CD14-positive monocyte (primary cell): ENCODE data around the gene SIGLEC5. TPM values are rescaled to one million over a fixed set of nuclear protein-coding genes. Genes with fewer than 3 reads are reported as not detected.

Experiments used
- DNase-seq, 3 donors: peaks; one replicate each; pipeline ENCODE4 v3.0.0-alpha.2; 2011 to 2022
- H2AFZ ChIP-seq: 2 replicates; pipeline ENCODE4 v1.6.0; 2012; ENCODE audit warnings: mild to moderate bottlenecking, low read depth, low read length, inconsistent platforms; ENCODE audit not compliant: insufficient read depth, poor library complexity, severe bottlenecking
- H3K27ac ChIP-seq, 2 donors: 1 replicate in 1 of 2; 2 replicates in 1 of 2; pipeline ENCODE4 v1.5.1; 2012 to 2013; ENCODE audit warnings: low read length in 2 of 2, control low read depth in 1 of 2, inconsistent platforms in 1 of 2, low read depth in 1 of 2, mild to moderate bottlenecking in 1 of 2
- H3K27me3 ChIP-seq, 2 donors: one replicate each; pipeline versions ENCODE4 v1.6.0 to v1.6.1; 2011 to 2013; ENCODE audit warnings: low read length in 2 of 2; ENCODE audit not compliant: control insufficient read depth in 2 of 2, insufficient read depth in 2 of 2
- H3K36me3 ChIP-seq, 2 donors: replicated peaks in 1 of 2; 1 replicate in 1 of 2; 2 replicates in 1 of 2; pipeline versions ENCODE4 v1.5.1 to v1.6.1; 2012 to 2013; ENCODE audit warnings: low read length in 2 of 2, control low read depth in 1 of 2, inconsistent platforms in 1 of 2, mild to moderate bottlenecking in 1 of 2; ENCODE audit not compliant: insufficient read depth in 2 of 2, control insufficient read depth in 1 of 2
- H3K4me1 ChIP-seq, 2 donors: 1 replicate in 1 of 2; 2 replicates in 1 of 2; pipeline versions ENCODE4 v1.5.1 to v1.6.1; 2012 to 2013; ENCODE audit warnings: low read length in 2 of 2, control low read depth in 1 of 2, inconsistent platforms in 1 of 2, mild to moderate bottlenecking in 1 of 2, moderate library complexity in 1 of 2; ENCODE audit not compliant: insufficient read depth in 2 of 2, control insufficient read depth in 1 of 2
- H3K4me2 ChIP-seq: replicated peaks from 2 replicates; pipeline ENCODE3; 2012; ENCODE audit warnings: low read length, moderate library complexity, mild to moderate bottlenecking; ENCODE audit not compliant: poor library complexity, severe bottlenecking; ENCODE audit errors: extremely low read depth
- H3K4me3 ChIP-seq, 3 experiments: fragments of 200-600 bp in 1 of 3; sonication (generic) in 1 of 3; replicated peaks in 1 of 3; 1 replicate in 2 of 3; 2 replicates in 1 of 3; pipeline ENCODE4 v1.5.1; 2011 to 2013; ENCODE audit warnings: low read length in 3 of 3, mild to moderate bottlenecking in 3 of 3, control low read depth in 2 of 3, low read depth in 2 of 3, inconsistent platforms in 1 of 3, moderate library complexity in 1 of 3
- H3K79me2 ChIP-seq: 2 replicates; pipeline ENCODE4 v1.6.0; 2012; ENCODE audit warnings: mild to moderate bottlenecking, control low read depth, inconsistent platforms, low read length, moderate library complexity; ENCODE audit not compliant: insufficient read depth
- H3K9ac ChIP-seq: 2 replicates; pipeline ENCODE4 v1.6.0; 2017; ENCODE audit warnings: low read length, mild to moderate bottlenecking; ENCODE audit not compliant: insufficient read depth, poor library complexity, severe bottlenecking
- H3K9me3 ChIP-seq, 2 donors: replicated peaks in 1 of 2; 1 replicate in 1 of 2; 2 replicates in 1 of 2; pipeline versions ENCODE4 v1.5.1 to v1.6.1; 2012 to 2013; ENCODE audit warnings: low read length in 2 of 2, control low read depth in 1 of 2; ENCODE audit not compliant: control insufficient read depth in 1 of 2, insufficient read depth in 1 of 2
- H4K20me1 ChIP-seq: 2 replicates; pipeline ENCODE4 v1.6.0; 2012; ENCODE audit warnings: mild to moderate bottlenecking, low read length, control low read depth, moderate library complexity; ENCODE audit not compliant: insufficient read depth
- H3K27ac Mint-ChIP-seq, 7 donors: one replicate each; pipeline ENCODE4 v1.8.0; 2020; ENCODE audit warnings: mild to moderate bottlenecking in 7 of 7, mixed read lengths in 7 of 7, moderate library complexity in 6 of 7, inconsistent platforms in 2 of 7
- H3K27me3 Mint-ChIP-seq, 3 donors: one replicate each; pipeline ENCODE4 v1.8.0; 2021 to 2022; ENCODE audit warnings: low read depth in 3 of 3, mild to moderate bottlenecking in 3 of 3, mixed read lengths in 3 of 3, moderate library complexity in 3 of 3, inconsistent platforms in 1 of 3
- H3K36me3 Mint-ChIP-seq, 2 donors: one replicate each; pipeline ENCODE4 v1.8.0; 2020; ENCODE audit warnings: mixed read lengths in 2 of 2, inconsistent platforms in 1 of 2, mild to moderate bottlenecking in 1 of 2
- H3K4me1 Mint-ChIP-seq: one replicate; pipeline ENCODE4 v1.8.0; 2020; ENCODE audit warnings: mild to moderate bottlenecking, mixed read lengths
- H3K4me3 Mint-ChIP-seq, 2 donors: one replicate each; pipeline ENCODE4 v1.8.0; 2020; ENCODE audit warnings: mild to moderate bottlenecking in 2 of 2, mixed read lengths in 2 of 2, moderate library complexity in 1 of 2
- H3K9me3 Mint-ChIP-seq, 7 donors: one replicate each; pipeline ENCODE4 v1.8.0; 2020 to 2022; ENCODE audit warnings: mixed read lengths in 7 of 7, mild to moderate bottlenecking in 6 of 7, moderate library complexity in 6 of 7, inconsistent platforms in 2 of 7
- CTCF ChIP-seq: fragments of 200-600 bp; IDR thresholded peaks from one replicate; pipeline ENCODE4 v1.8.0; 2022; ENCODE audit warnings: antibody characterized with exemption, mild to moderate bottlenecking
- WGBS: methylation state at CpG from one replicate; pipeline ENCODE4 v1.1.5; 2013; ENCODE audit warnings: missing lambda C conversion rate; ENCODE audit not compliant: insufficient coverage; 5-methylcytosine and 5-hydroxymethylcytosine counted together
- intact Hi-C, 2 donors: fragments of 100-400 bp; cut with micrococcal nuclease; formaldehyde crosslinking; loops; one replicate each; pipeline versions ENCODE4 v1.15.0 to v1.15.1; 2023
- polyA plus RNA-seq, 3 donors: library from polyadenylated mRNA; depleted of rRNA in 1 of 3; unstranded in 2 of 3; stranded (reverse) in 1 of 3; fragments of 300-500 nt in 2 of 3; fragments of >200 nt in 1 of 3; fragmentation: Illumina TruSeq in 2 of 3; gene quantifications; 1 replicate in 2 of 3; 2 replicates in 1 of 3; pipeline ENCODE4 v1.2.3, GENCODE V29; 2012 to 2021

Gene SIGLEC5
- polyA plus RNA-seq, 3 donors: 10.2 to 12.6 TPM; not detected in 1

- no peak overlapping the region for H3K4me3 ChIP-seq
- peaks cover 0 to 3% (median 0%) of the 10 kb centered on the region in 7 donors for H3K9me3 Mint-ChIP-seq
- H3K4me3 Mint-ChIP-seq: no peak overlapping the region
- WGBS: 100% methylated on average over 2 of the region's 4 CpGs
- H3K36me3 Mint-ChIP-seq: no peaks in the 10 kb centered on the region
- no peaks in the 10 kb centered on the region for H3K27me3 ChIP-seq
- H3K36me3 ChIP-seq: no peaks in the 10 kb centered on the region
- H3K4me2 ChIP-seq: no peak overlapping the region
- no peak overlapping the region for H3K27ac ChIP-seq
- H3K4me1 ChIP-seq: peaks cover 35 to 42% of the 10 kb centered on the region in 2 donors
- H3K4me1 Mint-ChIP-seq: peaks cover 41% of the 10 kb centered on the region
- H2AFZ ChIP-seq: no peak overlapping the region
- no peaks in the 10 kb centered on the region for H4K20me1 ChIP-seq
- H3K27me3 Mint-ChIP-seq: peaks cover 7 to 14% (median 13%) of the 10 kb centered on the region in 3 donors
- DNase-seq: no peak
- H3K9ac ChIP-seq: no peak overlapping the region
- peaks cover 15% of the 10 kb centered on the region for H3K79me2 ChIP-seq
- H3K27ac Mint-ChIP-seq: no peak overlapping the region
- intact Hi-C loops: no loop called here
- no peaks in the 10 kb centered on the region for H3K9me3 ChIP-seq
- no peak for TF ChIP-seq CTCF
Observed at GRCh38 chr19:51567583-51567982, 62.6 kb downstream of the SIGLEC5 start.

- H3K4me3 Mint-ChIP-seq: no peak overlapping the region
- H3K4me3 ChIP-seq: no peak overlapping the region
Observed at GRCh38 chr19:51566489-51567100, 63.6 kb downstream of the SIGLEC5 start.

More at GRCh38 chr19:51566489-51567100, 63.6 kb downstream of the SIGLEC5 start:
- Histone ChIP-seq H3K9me3 (no peaks in the 10 kb centered on the region), H3K27me3 (no peaks in the 10 kb centered on the region), H3K27ac (no peak overlapping the region), H3K4me1 (peaks cover 31 to 36% of the 10 kb centered on the region in 2 donors), H3K4me2 (no peak overlapping the region), H4K20me1 (no peaks in the 10 kb centered on the region), H3K79me2 (peaks cover 5% of the 10 kb centered on the region), H2AFZ (no peak overlapping the region), H3K9ac (no peak overlapping the region), H3K36me3 (no peaks in the 10 kb centered on the region)
- TF ChIP-seq CTCF: no peak
- H3K4me1 Mint-ChIP-seq: peaks cover 35% of the 10 kb centered on the region
- no peak overlapping the region for H3K27ac Mint-ChIP-seq
- no peaks in the 10 kb centered on the region for H3K36me3 Mint-ChIP-seq
- no peak for DNase-seq
- intact Hi-C loops: no loop called here
- peaks cover 0 to 3% (median 0%) of the 10 kb centered on the region in 7 donors for H3K9me3 Mint-ChIP-seq
- 80% methylated on average over 2 of the region's 8 CpGs for WGBS
- peaks cover 7 to 14% (median 13%) of the 10 kb centered on the region in 3 donors for H3K27me3 Mint-ChIP-seq
